Choroid plexus epithelial cell (primary cell): ENCODE measurements around the gene KRTAP12-2.

Source experiments
- DNase-seq: peaks from one replicate; pipeline ENCODE4 v3.0.0-alpha.2; 2010; ENCODE audit warnings: low read depth
- H3K4me3 ChIP-seq: 2 replicates; pipeline ENCODE4 v1.5.1; 2011; ENCODE audit warnings: low read depth, mild to moderate bottlenecking, control low read depth, low read length, moderate library complexity
- CTCF ChIP-seq: conservative IDR thresholded peaks from 2 replicates; pipeline ENCODE4 v1.5.1; 2011; ENCODE audit warnings: low read depth, mild to moderate bottlenecking, control low read depth, inconsistent platforms, low read length, moderate library complexity

Gene KRTAP12-2

GRCh38 chr21:44706026-44706705 lies 39.4 kb upstream of the KRTAP12-2 start:
- H3K4me3 ChIP-seq, result no peak overlapping the region
- DNase-seq, result no peak
- no peak for TF ChIP-seq CTCF

GRCh38 chr21:44704636-44705001 lies 37.9 kb upstream of the KRTAP12-2 start:
- no peak for TF ChIP-seq CTCF
- DNase-seq, result no peak
- no peak overlapping the region for H3K4me3 ChIP-seq

GRCh38 chr21:44703731-44704635 lies 37.3 kb upstream of the KRTAP12-2 start:
- no peak for DNase-seq
- no peak overlapping the region for H3K4me3 ChIP-seq
- TF ChIP-seq CTCF, result no peak

- no peak overlapping the region for H3K4me3 ChIP-seq
- DNase-seq, result no peak
- no peak for TF ChIP-seq CTCF
Observed at GRCh38 chr21:44702973-44703730, 36.4 kb upstream of the KRTAP12-2 start.

- TF ChIP-seq CTCF, result no peak
- no peak overlapping the region for H3K4me3 ChIP-seq
- no peak for DNase-seq
Observed at GRCh38 chr21:44702111-44702972, 35.6 kb upstream of the KRTAP12-2 start.

- no peak for DNase-seq
- TF ChIP-seq CTCF, result no peak
- H3K4me3 ChIP-seq, result no peak overlapping the region
Observed at GRCh38 chr21:44701541-44701940, 34.8 kb upstream of the KRTAP12-2 start.
